Sigmoid colon (tissue), 7 donors: ENCODE results near the gene SCT. TPM values are rescaled to one million over a fixed set of nuclear protein-coding genes. Genes with fewer than 3 reads are reported as not detected.

Experiments used
- DNase-seq: peaks from one replicate; pipeline ENCODE4 v3.0.0-alpha.2; 2019
- H3K27ac ChIP-seq, 4 donors: fragments of 200-600 bp; sonication (generic); one replicate each; pipeline ENCODE4 v1.5.1; 2016 to 2019; ENCODE audit warnings: mild to moderate bottlenecking in 1 of 4
- H3K27me3 ChIP-seq, 3 donors: fragments of 200-600 bp; sonication (generic); one replicate each; pipeline ENCODE4 v1.5.1; 2019; ENCODE audit warnings: mild to moderate bottlenecking in 1 of 3
- H3K36me3 ChIP-seq, 4 donors: fragments of 200-600 bp; sonication (generic); one replicate each; pipeline ENCODE4 v1.5.1; 2016 to 2019
- H3K4me1 ChIP-seq, 4 donors: fragments of 200-600 bp; sonication (generic); one replicate each; pipeline ENCODE4 v1.5.1; 2017 to 2019
- H3K4me3 ChIP-seq, 4 donors: fragments of 200-600 bp; sonication (generic); one replicate each; pipeline ENCODE4 v1.5.1; 2017 to 2019; ENCODE audit warnings: mild to moderate bottlenecking in 2 of 4, moderate library complexity in 1 of 4
- H3K9me3 ChIP-seq, 4 donors: fragments of 200-600 bp in 3 of 4; sonication (generic) in 3 of 4; one replicate each; pipeline versions ENCODE4 v1.5.1 to v1.6.1; 2013 to 2019
- CTCF ChIP-seq, 4 experiments: fragments of 450-650 bp in 3 of 4; fragments of 200-600 bp in 1 of 4; IDR thresholded peaks; one replicate each; pipeline ENCODE4 v1.5.1; 2016 to 2019; ENCODE audit warnings: antibody characterized with exemption in 4 of 4, mild to moderate bottlenecking in 3 of 4, moderate library complexity in 2 of 4
- EP300 ChIP-seq, 4 donors: sonication (generic); formaldehyde crosslinking; IDR thresholded peaks; one replicate each; pipeline ENCODE4 v1.6.1; 2017; ENCODE audit warnings: antibody characterized with exemption in 4 of 4
- POLR2A ChIP-seq, 2 donors: fragments of 450-650 bp; IDR thresholded peaks; one replicate each; pipeline ENCODE4 v1.6.1; 2016; ENCODE audit warnings: antibody characterized with exemption in 2 of 2, mild to moderate bottlenecking in 2 of 2, moderate library complexity in 2 of 2
- POLR2AphosphoS5 ChIP-seq, 4 donors: sonication (generic); formaldehyde crosslinking; IDR thresholded peaks; one replicate each; pipeline ENCODE4 v1.6.1; 2017; ENCODE audit warnings: antibody characterized with exemption in 4 of 4
- WGBS, 2 donors: extraction: QIAGEN DNeasy Blood & Tissue Kit; methylation state at CpG; one replicate each; pipeline ENCODE4 v1.1.7; 2013; 5-methylcytosine and 5-hydroxymethylcytosine counted together
- intact Hi-C: fragments of 100-400 bp; cut with DNase I; formaldehyde crosslinking; loops from one replicate; pipeline ENCODE4 v1.15.1; 2023
- polyA plus RNA-seq, 3 donors: library from polyadenylated mRNA; stranded (reverse); fragments of 200-250 nt; gene quantifications; one replicate each; pipeline ENCODE4 v1.2.3, GENCODE V29; 2013
- total RNA-seq, 4 donors: library from RNA; depleted of rRNA; stranded (reverse); fragments of >200 nt; gene quantifications; one replicate each; pipeline ENCODE4 v1.1.0, GENCODE V29; 2016
- donor health status: healthy with polysubstance abuse.
- donor health status: Bipolar disorder and iron deficiency.
- donor health status: healthy.

SCT gene
- total and polyA plus RNA-seq, 7 donors = 1.1 TPM; not detected in 6

- peaks cover 0 to 25% (median 2%) of the 10 kb centered on the region in 4 donors for H3K36me3 ChIP-seq
- H3K4me3 ChIP-seq = no peak overlapping the region
- no peaks in the 10 kb centered on the region for H3K9me3 ChIP-seq
- H3K27ac ChIP-seq = no peak overlapping the region
- H3K27me3 ChIP-seq = peaks cover 8 to 42% (median 11%) of the 10 kb centered on the region in 3 donors
- intact Hi-C loops = no loop called here
- WGBS, 2 donors = 71 to 74% methylated on average over 28 of the region's 28 CpGs
- TF ChIP-seq POLR2AphosphoS5 (IDR thresholded peaks at IDR 0.05) (no peak), EP300 (IDR thresholded peaks at IDR 0.05) (no peak), CTCF (IDR thresholded peaks at IDR 0.05) (no peak), POLR2A (IDR thresholded peaks at IDR 0.05) (no peak)
- DNase-seq = no peak
- peaks cover 0 to 34% (median 32%) of the 10 kb centered on the region in 4 donors for H3K4me1 ChIP-seq
Measured at GRCh38 chr11:638631-639331, 11.8 kb upstream of the SCT start.

GRCh38 chr11:637593-638521 lies 10.9 kb upstream of the SCT start:
- DNase-seq = no peak
- no peaks in the 10 kb centered on the region for H3K9me3 ChIP-seq
- intact Hi-C loops = no loop called here
- peaks cover 0 to 34% (median 32%) of the 10 kb centered on the region in 4 donors for H3K4me1 ChIP-seq
- WGBS, 2 donors = 37 to 48% methylated on average over 55 of the region's 55 CpGs
- TF ChIP-seq POLR2AphosphoS5 (IDR thresholded peaks at IDR 0.05) (no peak), CTCF (IDR thresholded peaks at IDR 0.05) (no peak), POLR2A (IDR thresholded peaks at IDR 0.05) (no peak), EP300 (IDR thresholded peaks at IDR 0.05) (no peak)
- no peak overlapping the region for H3K27ac ChIP-seq
- H3K27me3 ChIP-seq = peaks cover 8 to 42% (median 11%) of the 10 kb centered on the region in 3 donors
- peak overlapping the region in 3 of 4 donors; percentile 16 to 40 (median 38) for H3K4me3 ChIP-seq
- H3K36me3 ChIP-seq = peaks cover 0 to 22% (median 2%) of the 10 kb centered on the region in 4 donors

- no peak for DNase-seq
- peaks cover 8 to 42% (median 11%) of the 10 kb centered on the region in 3 donors for H3K27me3 ChIP-seq
- intact Hi-C loops = no loop called here
- peaks cover 0 to 34% (median 32%) of the 10 kb centered on the region in 4 donors for H3K4me1 ChIP-seq
- 3 to 4% methylated on average over 34 of the region's 34 CpGs for WGBS, 2 donors
- TF ChIP-seq POLR2A (IDR thresholded peaks at IDR 0.05) (no peak), EP300 (IDR thresholded peaks at IDR 0.05) (no peak), POLR2AphosphoS5 (IDR thresholded peaks at IDR 0.05) (no peak), CTCF (IDR thresholded peaks at IDR 0.05) (no peak)
- H3K36me3 ChIP-seq = peaks cover 0 to 27% (median 2%) of the 10 kb centered on the region in 4 donors
- no peak overlapping the region for H3K27ac ChIP-seq
- H3K4me3 ChIP-seq = peak overlapping the region in 3 of 4 donors; percentile 16 to 40 (median 38)
- no peaks in the 10 kb centered on the region for H3K9me3 ChIP-seq
Measured at GRCh38 chr11:637333-637592, 10.3 kb upstream of the SCT start.

GRCh38 chr11:636511-637332 lies 9.7 kb upstream of the SCT start, which contains the start of gene DRD4:
TSS of gene DRD4 (plus strand) at chr11:637269. CDS start at chr11:637305, 36 bp downstream.
- 17 to 20% methylated on average over 100 of the region's 100 CpGs for WGBS, 2 donors
- Histone ChIP-seq H3K27ac (no peak within 1 kb of the TSS), H3K9me3 (no peaks in the 10 kb centered on the region), H3K36me3 (peaks cover 0 to 26% (median 2%) of the 10 kb centered on the region in 4 donors), H3K4me3 (peak within 1 kb of the TSS in 3 of 4 donors; percentile 16 to 40 (median 38)), H3K4me1 (peaks cover 0 to 34% (median 32%) of the 10 kb centered on the region in 4 donors), H3K27me3 (peaks cover 8 to 42% (median 11%) of the 10 kb centered on the region in 3 donors)
- no peak for DNase-seq
- intact Hi-C loops = no loop called here
- no peak for TF ChIP-seq POLR2A (IDR thresholded peaks at IDR 0.05)
- TF ChIP-seq EP300 (IDR thresholded peaks at IDR 0.05) = no peak
- no peak for TF ChIP-seq POLR2AphosphoS5 (IDR thresholded peaks at IDR 0.05)
- TF ChIP-seq CTCF (IDR thresholded peaks at IDR 0.05) = no peak
